ENCODE data around the gene SERPINA1.

DNA sequence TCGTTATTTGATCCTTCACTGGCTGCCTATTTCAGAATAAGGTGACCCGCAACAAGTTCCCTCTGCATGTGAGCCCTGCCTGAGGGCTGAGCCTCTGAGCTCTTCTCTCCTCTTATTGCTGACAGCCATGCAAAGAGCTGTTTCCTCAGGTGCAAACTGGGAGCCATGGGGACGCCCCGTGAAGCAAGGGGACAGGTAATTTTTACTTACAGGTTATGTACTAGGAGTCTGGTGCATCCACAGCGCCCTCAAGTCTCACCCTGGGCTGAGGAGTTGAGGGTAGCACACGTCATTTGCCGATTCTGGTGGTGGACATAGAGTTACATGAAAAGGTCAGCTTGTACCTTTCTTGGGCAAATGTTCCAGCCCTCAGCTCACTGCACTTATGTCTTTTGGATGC lies 39.1 kb downstream of the SERPINA1 start:
- TF ChIP-seq RAD21 (CRISPR knock-in tag; IDR thresholded peaks at IDR 0.05) (no peak), LRRFIP1 (CRISPR knock-in tag; conservative IDR thresholded peaks at IDR 0.05) (no peak)
